ENCODE measurements around the gene CTDNEP1. TPM values are rescaled to one million over a fixed set of nuclear protein-coding genes. Genes with fewer than 3 reads are reported as not detected.
A peak's percentile ranks its signal among the peaks of the same experiment; 100 is the strongest.

Gene CTDNEP1
- total RNA-seq, 1 donor, result 31.8 TPM

GRCh38 chr17:7260151-7260550 is 8.6 kb upstream of the CTDNEP1 start:
- Histone ChIP-seq H2AFZ (ENCODE audit: low read length) (no peak overlapping the region), H3K4me2 (ENCODE audit: insufficient read depth, low read length) (no peak overlapping the region)

GRCh38 chr17:7259555-7259889 is 8.0 kb upstream of the CTDNEP1 start:
- TF ChIP-seq CTCF (IDR thresholded peaks at IDR 0.05; ENCODE audit: extremely low read depth, low read depth, low read length), result no peak
- no peaks in the 10 kb centered on the region for H4K20me1 ChIP-seq (ENCODE audit: insufficient read depth, low read length)
- H3K27me3 ChIP-seq (ENCODE audit: insufficient read depth, low read length), result peaks cover 15% of the 10 kb centered on the region
- DNase-seq (ENCODE audit: insufficient read length, low spot score, missing footprints), result peak; percentile 63
- no peak overlapping the region for H2AFZ ChIP-seq (ENCODE audit: low read length)
- H3K4me1 ChIP-seq (ENCODE audit: insufficient read depth, low read length), result peaks cover 17% of the 10 kb centered on the region
- H3K4me2 ChIP-seq (ENCODE audit: insufficient read depth, low read length), result no peak overlapping the region
- peaks cover 1% of the 10 kb centered on the region for H3K79me2 ChIP-seq (ENCODE audit: insufficient read depth, low read length)
- H3K27ac ChIP-seq (ENCODE audit: low read depth, low read length), result no peak overlapping the region
- peaks cover 36% of the 10 kb centered on the region for H3K36me3 ChIP-seq (ENCODE audit: insufficient read depth, low read length)
- H3K9me3 ChIP-seq (ENCODE audit: low read depth, low read length), result no peaks in the 10 kb centered on the region
- H3K4me3 ChIP-seq (ENCODE audit: insufficient read depth, low read length), result no peak overlapping the region

More at GRCh38 chr17:7260151-7260550, 8.6 kb upstream of the CTDNEP1 start:
- Histone ChIP-seq H3K27me3 (ENCODE audit: insufficient read depth, low read length) (peaks cover 15% of the 10 kb centered on the region), H3K4me3 (ENCODE audit: insufficient read depth, low read length) (no peak overlapping the region), H4K20me1 (ENCODE audit: insufficient read depth, low read length) (no peaks in the 10 kb centered on the region), H3K4me1 (ENCODE audit: insufficient read depth, low read length) (peaks cover 19% of the 10 kb centered on the region), H3K36me3 (ENCODE audit: insufficient read depth, low read length) (peaks cover 30% of the 10 kb centered on the region), H3K27ac (ENCODE audit: low read depth, low read length) (no peak overlapping the region), H3K79me2 (ENCODE audit: insufficient read depth, low read length) (no peaks in the 10 kb centered on the region), H3K9me3 (ENCODE audit: low read depth, low read length) (no peaks in the 10 kb centered on the region)
- no peak for TF ChIP-seq CTCF (IDR thresholded peaks at IDR 0.05; ENCODE audit: extremely low read depth, low read depth, low read length)
- peak; percentile 50 for DNase-seq (ENCODE audit: insufficient read length, low spot score, missing footprints)

- H4K20me1 ChIP-seq (ENCODE audit: insufficient read depth, low read length), result no peaks in the 10 kb centered on the region
- no peaks in the 10 kb centered on the region for H3K9me3 ChIP-seq (ENCODE audit: low read depth, low read length)
- peak; percentile 90 for DNase-seq (ENCODE audit: insufficient read length, low spot score, missing footprints)
- no peak overlapping the region for H3K4me3 ChIP-seq (ENCODE audit: insufficient read depth, low read length)
- peaks cover 5% of the 10 kb centered on the region for H3K79me2 ChIP-seq (ENCODE audit: insufficient read depth, low read length)
- no peak overlapping the region for H3K4me2 ChIP-seq (ENCODE audit: insufficient read depth, low read length)
- H2AFZ ChIP-seq (ENCODE audit: low read length), result no peak overlapping the region
- peaks cover 15% of the 10 kb centered on the region for H3K27me3 ChIP-seq (ENCODE audit: insufficient read depth, low read length)
- TF ChIP-seq CTCF (IDR thresholded peaks at IDR 0.05; ENCODE audit: extremely low read depth, low read depth, low read length), result no peak
- no peak overlapping the region for H3K27ac ChIP-seq (ENCODE audit: low read depth, low read length)
- peaks cover 16% of the 10 kb centered on the region for H3K4me1 ChIP-seq (ENCODE audit: insufficient read depth, low read length)
- peaks cover 41% of the 10 kb centered on the region for H3K36me3 ChIP-seq (ENCODE audit: insufficient read depth, low read length)
Measured at GRCh38 chr17:7258731-7259554, 7.4 kb upstream of the CTDNEP1 start.

- no peak for TF ChIP-seq CTCF (IDR thresholded peaks at IDR 0.05; ENCODE audit: extremely low read depth, low read depth, low read length)
- peaks cover 41% of the 10 kb centered on the region for H3K36me3 ChIP-seq (ENCODE audit: insufficient read depth, low read length)
Measured at GRCh38 chr17:7256766-7257456, 5.4 kb upstream of the CTDNEP1 start.

More at GRCh38 chr17:7256766-7257456, 5.4 kb upstream of the CTDNEP1 start:
- Histone ChIP-seq H3K27me3 (ENCODE audit: insufficient read depth, low read length) (peaks cover 5% of the 10 kb centered on the region), H2AFZ (ENCODE audit: low read length) (no peak overlapping the region), H4K20me1 (ENCODE audit: insufficient read depth, low read length) (no peaks in the 10 kb centered on the region), H3K79me2 (ENCODE audit: insufficient read depth, low read length) (peaks cover 16% of the 10 kb centered on the region), H3K4me2 (ENCODE audit: insufficient read depth, low read length) (no peak overlapping the region), H3K4me3 (ENCODE audit: insufficient read depth, low read length) (no peak overlapping the region), H3K9me3 (ENCODE audit: low read depth, low read length) (no peaks in the 10 kb centered on the region), H3K27ac (ENCODE audit: low read depth, low read length) (no peak overlapping the region), H3K4me1 (ENCODE audit: insufficient read depth, low read length) (peaks cover 16% of the 10 kb centered on the region)
- no peak for DNase-seq (ENCODE audit: insufficient read length, low spot score, missing footprints)

Measured in osteoblast (primary cell).